B cell (primary cell): ENCODE results near the gene MANBA. TPM values are rescaled to one million over a fixed set of nuclear protein-coding genes. Genes with fewer than 3 reads are reported as not detected.

Experiments used
- ATAC-seq: fragments of 200-7000 bp; cut with Tn5 transposase; one replicate; pipeline ENCODE4 v1.10.0; 2021; ENCODE audit warnings: low read depth, mild to moderate bottlenecking, moderate number of reproducible peaks, moderate library complexity
- CTCF ChIA-PET: fragments of 350-600 bp; sonication (Branson Sonifier 250); formaldehyde crosslinking; loops from one replicate; lab custom pipeline; 2021; ENCODE audit warnings: antibody characterized with exemption, inconsistent platforms; lab: Charles Lee
- POLR2A ChIA-PET: fragments of 350-600 bp; sonication (Branson Sonifier 250); formaldehyde crosslinking; loops from one replicate; lab custom pipeline; 2021; ENCODE audit warnings: antibody characterized with exemption; lab: Charles Lee
- DNase-seq: peaks from one replicate; pipeline ENCODE4 v3.0.0; 2013
- H2AFZ ChIP-seq: 2 replicates; pipeline ENCODE4 v1.6.1; 2012; ENCODE audit warnings: mild to moderate bottlenecking, low read depth, low read length; ENCODE audit not compliant: insufficient read depth, poor library complexity, severe bottlenecking
- H3K27ac ChIP-seq, 2 donors: 1 replicate in 1 of 2; 2 replicates in 1 of 2; pipeline ENCODE4 v1.5.1; 2012 to 2013; ENCODE audit warnings: low read length in 2 of 2, mild to moderate bottlenecking in 2 of 2, moderate library complexity in 1 of 2
- H3K27me3 ChIP-seq, 4 experiments: fragments of 200-600 bp in 1 of 4; sonication (generic) in 1 of 4; replicated peaks in 1 of 4; 1 replicate in 2 of 4; 2 replicates in 2 of 4; pipeline versions ENCODE4 v1.6.1 to v1.7.0; 2013 to 2016; ENCODE audit warnings: low read length in 3 of 4, mild to moderate bottlenecking in 2 of 4, mixed read lengths in 1 of 4, moderate library complexity in 1 of 4; ENCODE audit not compliant: insufficient read depth in 4 of 4, control insufficient read depth in 3 of 4; ENCODE audit errors: control extremely low read depth in 1 of 4
- H3K36me3 ChIP-seq, 2 experiments: replicated peaks in 1 of 2; 1 replicate in 1 of 2; 2 replicates in 1 of 2; pipeline versions ENCODE4 v1.6.1 to v1.7.1; 2013; ENCODE audit warnings: low read length in 1 of 2; ENCODE audit not compliant: insufficient read depth in 2 of 2, control insufficient read depth in 1 of 2; ENCODE audit errors: control extremely low read depth in 1 of 2, extremely low read depth in 1 of 2
- H3K4me1 ChIP-seq, 2 donors: fragments of 200-600 bp in 1 of 2; sonication (generic) in 1 of 2; 1 replicate in 1 of 2; 2 replicates in 1 of 2; pipeline versions ENCODE4 v1.5.1 to v1.6.1; 2013 to 2017; ENCODE audit warnings: low read length in 2 of 2; ENCODE audit not compliant: control insufficient read depth in 2 of 2, insufficient read depth in 2 of 2
- H3K4me2 ChIP-seq: replicated peaks from 2 replicates; pipeline ENCODE3; 2012; ENCODE audit warnings: mild to moderate bottlenecking, low read depth, low read length; ENCODE audit not compliant: poor library complexity, severe bottlenecking
- H3K4me3 ChIP-seq, 5 experiments: fragments of 200-600 bp in 1 of 5; sonication (generic) in 1 of 5; 1 replicate in 3 of 5; 2 replicates in 2 of 5; pipeline versions ENCODE4 v1.5.1 to v1.7.0; 2011 to 2016; ENCODE audit warnings: low read length in 4 of 5, mild to moderate bottlenecking in 4 of 5, low read depth in 2 of 5, control low read depth in 1 of 5, moderate library complexity in 1 of 5; ENCODE audit not compliant: insufficient read depth in 1 of 5; ENCODE audit errors: control extremely low read depth in 1 of 5, extremely low read depth in 1 of 5
- H3K79me2 ChIP-seq: fragments of 200-600 bp; sonication (generic); one replicate; pipeline ENCODE4 v1.6.0; 2016; ENCODE audit warnings: low read length; ENCODE audit not compliant: control insufficient read depth, insufficient read depth
- H3K9ac ChIP-seq: fragments of 200-600 bp; sonication (generic); 2 replicates; pipeline ENCODE4 v1.6.1; 2017; ENCODE audit warnings: mild to moderate bottlenecking, low read length, moderate library complexity
- H3K9me3 ChIP-seq, 3 donors: one replicate each; pipeline versions ENCODE4 v1.6.1 to v1.7.1; 2013; ENCODE audit warnings: low read length in 2 of 3; ENCODE audit not compliant: control insufficient read depth in 2 of 3, insufficient read depth in 1 of 3; ENCODE audit errors: control extremely low read depth in 1 of 3
- H4K20me1 ChIP-seq: 2 replicates; pipeline ENCODE4 v1.6.0; 2012; ENCODE audit warnings: mild to moderate bottlenecking, low read length; ENCODE audit not compliant: insufficient read depth, control insufficient read depth, poor library complexity, severe bottlenecking
- H3K27ac Mint-ChIP-seq: one replicate; pipeline ENCODE4 v1.8.0; 2021; ENCODE audit warnings: mixed read lengths
- H3K27me3 Mint-ChIP-seq: one replicate; pipeline ENCODE4 v1.8.0; 2021; ENCODE audit warnings: mixed read lengths
- H3K4me1 Mint-ChIP-seq: one replicate; pipeline ENCODE4 v1.8.0; 2021; ENCODE audit warnings: mixed read lengths
- H3K4me3 Mint-ChIP-seq: one replicate; pipeline ENCODE4 v1.8.0; 2021; ENCODE audit warnings: mixed read lengths
- H3K9me3 Mint-ChIP-seq: one replicate; pipeline ENCODE4 v1.8.0; 2022; ENCODE audit warnings: mixed read lengths; ENCODE audit not compliant: insufficient read depth
- CTCF ChIP-seq: fragments of 200-600 bp; IDR thresholded peaks from one replicate; pipeline ENCODE4 v1.8.0; 2022; ENCODE audit warnings: antibody characterized with exemption, mild to moderate bottlenecking
- EZH2 ChIP-seq: IDR thresholded peaks from 2 replicates; pipeline ENCODE4 v1.6.1; 2012; ENCODE audit warnings: borderline replicate concordance, low read depth, mild to moderate bottlenecking, moderate library complexity, low read length; ENCODE audit not compliant: insufficient read depth, poor library complexity, severe bottlenecking
- WGBS: methylation state at CpG from one replicate; pipeline ENCODE4 v1.1.5; 2013; ENCODE audit warnings: missing lambda C conversion rate; ENCODE audit not compliant: insufficient coverage; 5-methylcytosine and 5-hydroxymethylcytosine counted together
- intact Hi-C: fragments of 100-400 bp; cut with micrococcal nuclease; formaldehyde crosslinking; loops from one replicate; pipeline ENCODE4 v1.10.0; 2022
- polyA plus RNA-seq: library from polyadenylated mRNA; depleted of rRNA; stranded (reverse); fragments of >200 nt; gene quantifications from 2 replicates; pipeline ENCODE4 v1.2.3, GENCODE V29; 2012
- total RNA-seq, 2 donors: library from RNA; stranded (reverse); fragments of 120-200 nt in 1 of 2; gene quantifications; 1 replicate in 1 of 2; 2 replicates in 1 of 2; pipeline versions ENCODE4 v1.2.3 to v1.2.4, GENCODE V29; 2013 to 2022

The MANBA gene
- total and polyA plus RNA-seq, 2 donors (not counting 1 experiment from before 2014, with no cell fraction given) = 91.6 to 119 TPM

- H3K27ac ChIP-seq = no peak overlapping the region
- H3K36me3 ChIP-seq = peaks cover 15 to 56% of the 10 kb centered on the region in 2 experiments
- H3K4me3 ChIP-seq = no peak overlapping the region
- no peak for ATAC-seq
- H3K9ac ChIP-seq = no peak overlapping the region
- H3K27me3 ChIP-seq = no peaks in the 10 kb centered on the region
- Mint-ChIP-seq H3K27ac (no peak overlapping the region), H3K4me3 (no peak overlapping the region), H3K27me3 (no peaks in the 10 kb centered on the region), H3K9me3 (no peaks in the 10 kb centered on the region), H3K4me1 (no peaks in the 10 kb centered on the region)
- H2AFZ ChIP-seq = no peak overlapping the region
- no peaks in the 10 kb centered on the region for H3K4me1 ChIP-seq
- ChIA-PET POLR2A (no interaction called here), CTCF (no interaction called here)
- H3K4me2 ChIP-seq = no peak overlapping the region
- peaks cover 4% of the 10 kb centered on the region for H4K20me1 ChIP-seq
- no peaks in the 10 kb centered on the region for H3K79me2 ChIP-seq
- H3K9me3 ChIP-seq = no peaks in the 10 kb centered on the region
- no peak for DNase-seq
- no peak for TF ChIP-seq CTCF
- no peak for TF ChIP-seq EZH2
- WGBS = no CpG with 5 or more reads among the region's 3 CpGs
- intact Hi-C loops = no loop called here
Measured at GRCh38 chr4:102665527-102665926, 95.2 kb downstream of the MANBA start.

- intact Hi-C loops = no loop called here
- Mint-ChIP-seq H3K9me3 (no peaks in the 10 kb centered on the region), H3K27ac (no peak overlapping the region), H3K4me3 (no peak overlapping the region), H3K4me1 (no peaks in the 10 kb centered on the region), H3K27me3 (no peaks in the 10 kb centered on the region)
- H3K79me2 ChIP-seq = no peaks in the 10 kb centered on the region
- no peak for DNase-seq
- H3K9me3 ChIP-seq = no peaks in the 10 kb centered on the region
- no peaks in the 10 kb centered on the region for H3K4me1 ChIP-seq
- ATAC-seq = no peak
- no CpG with 5 or more reads among the region's 1 CpG for WGBS
- H3K36me3 ChIP-seq = peaks cover 17 to 59% of the 10 kb centered on the region in 2 experiments
- no peak overlapping the region for H3K27ac ChIP-seq
- TF ChIP-seq CTCF = no peak
- no peak for TF ChIP-seq EZH2
- H3K4me3 ChIP-seq = no peak overlapping the region
- H4K20me1 ChIP-seq = peaks cover 4% of the 10 kb centered on the region
- H2AFZ ChIP-seq = no peak overlapping the region
- H3K4me2 ChIP-seq = no peak overlapping the region
- H3K27me3 ChIP-seq = no peaks in the 10 kb centered on the region
- H3K9ac ChIP-seq = no peak overlapping the region
- ChIA-PET CTCF (interaction anchor here (0.6 kb wide), 1 partner anchor 1735 kb away, joined by 3 read pairs; no protein-coding TSS in a partner anchor), POLR2A (no interaction called here)
Measured at GRCh38 chr4:102663073-102663472, 97.7 kb downstream of the MANBA start.
